Small intestine (tissue), 7 donors: ENCODE measurements around the gene PPP1R37. TPM values are rescaled to one million over a fixed set of nuclear protein-coding genes. Genes with fewer than 3 reads are reported as not detected.

Experiments used
- DNase-seq, 2 donors: peaks; one replicate each; pipeline versions ENCODE4 v3.0.0 to v3.0.0-alpha.2; 2013
- FAIRE-seq: peaks from 2 replicates; lab custom pipeline; 2012; peaks lifted over from hg19 to GRCh38; lab: Jason Lieb, UNC
- H3K27ac ChIP-seq, 3 donors: one replicate each; pipeline ENCODE4 v1.5.1; 2013; ENCODE audit warnings: low read length in 2 of 3, mild to moderate bottlenecking in 2 of 3, control low read depth in 1 of 3, inconsistent platforms in 1 of 3, low read depth in 1 of 3, moderate library complexity in 1 of 3
- H3K27me3 ChIP-seq, 3 donors: one replicate each; pipeline ENCODE4 v1.6.1; 2013; ENCODE audit warnings: low read length in 3 of 3, inconsistent platforms in 1 of 3; ENCODE audit not compliant: control insufficient read depth in 3 of 3, insufficient read depth in 3 of 3
- H3K36me3 ChIP-seq, 3 donors: one replicate each; pipeline ENCODE4 v1.6.1; 2013; ENCODE audit warnings: low read length in 3 of 3, inconsistent platforms in 1 of 3, low read depth in 1 of 3, mild to moderate bottlenecking in 1 of 3, moderate library complexity in 1 of 3; ENCODE audit not compliant: control insufficient read depth in 3 of 3, insufficient read depth in 2 of 3
- H3K4me1 ChIP-seq, 3 donors: one replicate each; pipeline ENCODE4 v1.6.1; 2013; ENCODE audit warnings: low read length in 2 of 3, inconsistent platforms in 1 of 3, low read depth in 1 of 3, mild to moderate bottlenecking in 1 of 3, moderate library complexity in 1 of 3; ENCODE audit not compliant: control insufficient read depth in 3 of 3, insufficient read depth in 2 of 3
- H3K4me3 ChIP-seq, 3 donors: one replicate each; pipeline ENCODE4 v1.5.1; 2013; ENCODE audit warnings: low read length in 3 of 3, control low read depth in 1 of 3, inconsistent platforms in 1 of 3, low read depth in 1 of 3, mild to moderate bottlenecking in 1 of 3, moderate library complexity in 1 of 3
- H3K9me3 ChIP-seq, 2 donors: one replicate each; pipeline ENCODE4 v1.6.1; 2013; ENCODE audit warnings: low read depth in 1 of 2, low read length in 1 of 2; ENCODE audit not compliant: control insufficient read depth in 2 of 2, insufficient read depth in 1 of 2
- WGBS, 3 donors: extraction: QIAGEN DNeasy Blood & Tissue Kit; methylation state at CpG; one replicate each; pipeline ENCODE4 v1.1.7; 2013; 5-methylcytosine and 5-hydroxymethylcytosine counted together
- polyA plus RNA-seq, 4 donors: library from polyadenylated mRNA; stranded (reverse) in 3 of 4; unstranded in 1 of 4; fragments of 200-250 nt in 3 of 4; fragments of 120-200 nt in 1 of 4; gene quantifications; one replicate each; pipeline versions ENCODE4 v1.2.1 to v1.2.3, GENCODE V29; 2013
- donor health status: healthy with polysubstance abuse.
- donor health status: control.
- donor health status: control.
- donor health status: Bipolar disorder and iron deficiency.
- donor health status: healthy.

The PPP1R37 gene
- polyA plus RNA-seq, 4 donors: 19.5 to 47.0 (median 31.6) TPM

- Histone ChIP-seq H3K27me3 (no peaks in the 10 kb centered on the region), H3K36me3 (peaks cover 2 to 84% (median 8%) of the 10 kb centered on the region in 3 donors), H3K4me3 (no peak overlapping the region), H3K27ac (no peak overlapping the region), H3K9me3 (no peaks in the 10 kb centered on the region), H3K4me1 (peaks cover 0 to 7% (median 0%) of the 10 kb centered on the region in 3 donors)
- FAIRE-seq (no peak), DNase-seq (no peak)
- WGBS, 3 donors: 78 to 91% (median 85%) methylated on average over 9 of the region's 9 CpGs
These were observed 49.7 kb downstream of the PPP1R37 start for GRCh38 chr19:45142726-45143110.

GRCh38 chr19:45144431-45145269 is 51.7 kb downstream of the PPP1R37 start:
- no peak overlapping the region for H3K4me3 ChIP-seq
- no peaks in the 10 kb centered on the region for H3K27me3 ChIP-seq
- 97% methylated on average over 48 to 53 of the region's 53 CpGs for WGBS, 3 donors
- H3K27ac ChIP-seq: no peak overlapping the region
- no peak for FAIRE-seq
- no peak for DNase-seq
- no peaks in the 10 kb centered on the region for H3K9me3 ChIP-seq
- H3K36me3 ChIP-seq: peaks cover 2 to 90% (median 8%) of the 10 kb centered on the region in 3 donors
- no peaks in the 10 kb centered on the region for H3K4me1 ChIP-seq

GRCh38 chr19:45145270-45146189 is 52.6 kb downstream of the PPP1R37 start:
- FAIRE-seq (no peak), DNase-seq (no peak)
- Histone ChIP-seq H3K9me3 (no peaks in the 10 kb centered on the region), H3K27me3 (peaks cover 0 to 2% (median 0%) of the 10 kb centered on the region in 3 donors), H3K4me1 (no peaks in the 10 kb centered on the region), H3K27ac (no peak overlapping the region), H3K4me3 (no peak overlapping the region), H3K36me3 (peaks cover 2 to 86% (median 8%) of the 10 kb centered on the region in 3 donors)
- WGBS, 3 donors: 94 to 96% (median 95%) methylated on average over 31 to 53 of the region's 54 CpGs

GRCh38 chr19:45146251-45146650 is 53.3 kb downstream of the PPP1R37 start:
- peaks cover 2 to 79% (median 8%) of the 10 kb centered on the region in 3 donors for H3K36me3 ChIP-seq
- peaks cover 0 to 9% (median 0%) of the 10 kb centered on the region in 3 donors for H3K27me3 ChIP-seq
- WGBS, 3 donors: 89 to 94% (median 90%) methylated on average over 13 of the region's 13 CpGs
- H3K4me1 ChIP-seq: no peaks in the 10 kb centered on the region
- no peak overlapping the region for H3K27ac ChIP-seq
- FAIRE-seq: no peak
- H3K9me3 ChIP-seq: no peaks in the 10 kb centered on the region
- H3K4me3 ChIP-seq: no peak overlapping the region
- no peak for DNase-seq

- no peaks in the 10 kb centered on the region for H3K4me1 ChIP-seq
- H3K4me3 ChIP-seq: no peak overlapping the region
- H3K9me3 ChIP-seq: no peaks in the 10 kb centered on the region
- no peak for DNase-seq
- peaks cover 0 to 14% (median 2%) of the 10 kb centered on the region in 3 donors for H3K27me3 ChIP-seq
- H3K36me3 ChIP-seq: peaks cover 0 to 75% (median 8%) of the 10 kb centered on the region in 3 donors
- 85 to 92% (median 90%) methylated on average over 17 to 18 of the region's 18 CpGs for WGBS, 3 donors
- no peak for FAIRE-seq
- no peak overlapping the region for H3K27ac ChIP-seq
These were observed 53.8 kb downstream of the PPP1R37 start for GRCh38 chr19:45146741-45147205.

- peaks cover 0 to 5% (median 0%) of the 10 kb centered on the region in 3 donors for H3K4me1 ChIP-seq
These were observed 55.1 kb downstream of the PPP1R37 start for GRCh38 chr19:45147835-45148676.

GRCh38 chr19:45149129-45149528 is 56.1 kb downstream of the PPP1R37 start:
- H3K4me3 ChIP-seq: no peak overlapping the region
- no peaks in the 10 kb centered on the region for H3K9me3 ChIP-seq
- 79 to 89% (median 85%) methylated on average over 9 of the region's 9 CpGs for WGBS, 3 donors
- FAIRE-seq (no peak), DNase-seq (no peak)
- peaks cover 0 to 14% (median 2%) of the 10 kb centered on the region in 3 donors for H3K4me1 ChIP-seq
- no peak overlapping the region for H3K27ac ChIP-seq
- H3K27me3 ChIP-seq: peaks cover 0 to 37% (median 4%) of the 10 kb centered on the region in 3 donors
- H3K36me3 ChIP-seq: peaks cover 0 to 52% (median 2%) of the 10 kb centered on the region in 3 donors

More at GRCh38 chr19:45147835-45148676, 55.1 kb downstream of the PPP1R37 start:
- DNase-seq: no peak
- H3K27ac ChIP-seq: no peak overlapping the region
- FAIRE-seq: no peak
- WGBS, 3 donors: 85 to 89% (median 88%) methylated on average over 18 of the region's 18 CpGs
- H3K4me3 ChIP-seq: no peak overlapping the region
- peaks cover 0 to 62% (median 2%) of the 10 kb centered on the region in 3 donors for H3K36me3 ChIP-seq
- no peaks in the 10 kb centered on the region for H3K9me3 ChIP-seq
- peaks cover 0 to 27% (median 4%) of the 10 kb centered on the region in 3 donors for H3K27me3 ChIP-seq
